ENCODE measurements around the gene MANBA.

MANBA gene

GRCh38 chr4:102600689-102601088 lies 160.1 kb downstream of the MANBA start:
- H3K4me3 ChIP-seq (ENCODE audit: low read length), result no peak overlapping the region
- H3K27me3 ChIP-seq (replicated peaks; ENCODE audit: control insufficient read depth, insufficient read depth, low read length), result no peaks in the 10 kb centered on the region
- no peak for DNase-seq (ENCODE audit: low read depth)
- H3K36me3 ChIP-seq (ENCODE audit: control insufficient read depth, insufficient read depth, low read length, severe bottlenecking), result peaks cover 77% of the 10 kb centered on the region
- H3K9ac ChIP-seq (ENCODE audit: low read length), result no peak overlapping the region
- no peaks in the 10 kb centered on the region for H3K9me3 ChIP-seq (ENCODE audit: control insufficient read depth, low read length)
- H3K4me1 ChIP-seq (ENCODE audit: control insufficient read depth, insufficient read depth, low read length), result no peaks in the 10 kb centered on the region

GRCh38 chr4:102599886-102600285 lies 160.9 kb downstream of the MANBA start:
- Histone ChIP-seq H3K4me1 (ENCODE audit: control insufficient read depth, insufficient read depth, low read length) (no peaks in the 10 kb centered on the region), H3K9me3 (ENCODE audit: control insufficient read depth, low read length) (no peaks in the 10 kb centered on the region), H3K36me3 (ENCODE audit: control insufficient read depth, insufficient read depth, low read length, severe bottlenecking) (peaks cover 85% of the 10 kb centered on the region), H3K27me3 (replicated peaks; ENCODE audit: control insufficient read depth, insufficient read depth, low read length) (no peaks in the 10 kb centered on the region), H3K9ac (ENCODE audit: low read length) (no peak overlapping the region), H3K4me3 (ENCODE audit: low read length) (no peak overlapping the region)
- DNase-seq (ENCODE audit: low read depth), result peak; percentile 22

- Histone ChIP-seq H3K9me3 (ENCODE audit: control insufficient read depth, low read length) (no peaks in the 10 kb centered on the region), H3K4me3 (ENCODE audit: low read length) (no peak overlapping the region), H3K4me1 (ENCODE audit: control insufficient read depth, insufficient read depth, low read length) (no peaks in the 10 kb centered on the region), H3K9ac (ENCODE audit: low read length) (no peak overlapping the region), H3K27me3 (replicated peaks; ENCODE audit: control insufficient read depth, insufficient read depth, low read length) (no peaks in the 10 kb centered on the region), H3K36me3 (ENCODE audit: control insufficient read depth, insufficient read depth, low read length, severe bottlenecking) (peaks cover 87% of the 10 kb centered on the region)
- no peak for DNase-seq (ENCODE audit: low read depth)
These were observed 161.3 kb downstream of the MANBA start for GRCh38 chr4:102599455-102599854.

- H3K36me3 ChIP-seq (ENCODE audit: control insufficient read depth, insufficient read depth, low read length, severe bottlenecking), result peaks cover 85% of the 10 kb centered on the region
These were observed 161.9 kb downstream of the MANBA start for GRCh38 chr4:102598762-102599374.

GRCh38 chr4:102598086-102598761 lies 162.5 kb downstream of the MANBA start:
- no peak overlapping the region for H3K4me3 ChIP-seq (ENCODE audit: low read length)
- no peaks in the 10 kb centered on the region for H3K9me3 ChIP-seq (ENCODE audit: control insufficient read depth, low read length)
- no peak overlapping the region for H3K9ac ChIP-seq (ENCODE audit: low read length)
- H3K27me3 ChIP-seq (replicated peaks; ENCODE audit: control insufficient read depth, insufficient read depth, low read length), result no peaks in the 10 kb centered on the region
- DNase-seq (ENCODE audit: low read depth), result peak; percentile 45
- H3K4me1 ChIP-seq (ENCODE audit: control insufficient read depth, insufficient read depth, low read length), result no peaks in the 10 kb centered on the region
- peaks cover 83% of the 10 kb centered on the region for H3K36me3 ChIP-seq (ENCODE audit: control insufficient read depth, insufficient read depth, low read length, severe bottlenecking)

More at GRCh38 chr4:102598762-102599374, 161.9 kb downstream of the MANBA start:
- no peaks in the 10 kb centered on the region for H3K9me3 ChIP-seq (ENCODE audit: control insufficient read depth, low read length)
- H3K4me3 ChIP-seq (ENCODE audit: low read length), result no peak overlapping the region
- no peak overlapping the region for H3K9ac ChIP-seq (ENCODE audit: low read length)
- peak; percentile 44 for DNase-seq (ENCODE audit: low read depth)
- no peaks in the 10 kb centered on the region for H3K4me1 ChIP-seq (ENCODE audit: control insufficient read depth, insufficient read depth, low read length)
- no peaks in the 10 kb centered on the region for H3K27me3 ChIP-seq (replicated peaks; ENCODE audit: control insufficient read depth, insufficient read depth, low read length)

- no peaks in the 10 kb centered on the region for H3K27me3 ChIP-seq (replicated peaks; ENCODE audit: control insufficient read depth, insufficient read depth, low read length)
- H3K36me3 ChIP-seq (ENCODE audit: control insufficient read depth, insufficient read depth, low read length, severe bottlenecking), result peaks cover 76% of the 10 kb centered on the region
These were observed 164.2 kb downstream of the MANBA start for GRCh38 chr4:102596532-102596931.

GRCh38 chr4:102594000-102594399 lies 166.8 kb downstream of the MANBA start:
- DNase-seq (ENCODE audit: low read depth), result no peak
- peaks cover 78% of the 10 kb centered on the region for H3K36me3 ChIP-seq (ENCODE audit: control insufficient read depth, insufficient read depth, low read length, severe bottlenecking)
- H3K4me3 ChIP-seq (ENCODE audit: low read length), result no peak overlapping the region
- no peaks in the 10 kb centered on the region for H3K4me1 ChIP-seq (ENCODE audit: control insufficient read depth, insufficient read depth, low read length)
- H3K9me3 ChIP-seq (ENCODE audit: control insufficient read depth, low read length), result peaks cover 5% of the 10 kb centered on the region
- no peak overlapping the region for H3K9ac ChIP-seq (ENCODE audit: low read length)
- H3K27me3 ChIP-seq (replicated peaks; ENCODE audit: control insufficient read depth, insufficient read depth, low read length), result no peaks in the 10 kb centered on the region

More at GRCh38 chr4:102596532-102596931, 164.2 kb downstream of the MANBA start:
- H3K4me1 ChIP-seq (ENCODE audit: control insufficient read depth, insufficient read depth, low read length), result no peaks in the 10 kb centered on the region
- H3K9ac ChIP-seq (ENCODE audit: low read length), result no peak overlapping the region
- DNase-seq (ENCODE audit: low read depth), result no peak
- H3K9me3 ChIP-seq (ENCODE audit: control insufficient read depth, low read length), result peaks cover 3% of the 10 kb centered on the region
- H3K4me3 ChIP-seq (ENCODE audit: low read length), result no peak overlapping the region

GRCh38 chr4:102593147-102593546 lies 167.6 kb downstream of the MANBA start:
- Histone ChIP-seq H3K4me3 (ENCODE audit: low read length) (no peak overlapping the region), H3K36me3 (ENCODE audit: control insufficient read depth, insufficient read depth, low read length, severe bottlenecking) (peaks cover 76% of the 10 kb centered on the region), H3K27me3 (replicated peaks; ENCODE audit: control insufficient read depth, insufficient read depth, low read length) (no peaks in the 10 kb centered on the region), H3K9me3 (ENCODE audit: control insufficient read depth, low read length) (peaks cover 5% of the 10 kb centered on the region), H3K4me1 (ENCODE audit: control insufficient read depth, insufficient read depth, low read length) (no peaks in the 10 kb centered on the region), H3K9ac (ENCODE audit: low read length) (no peak overlapping the region)
- no peak for DNase-seq (ENCODE audit: low read depth)

GRCh38 chr4:102592256-102592655 lies 168.5 kb downstream of the MANBA start:
- peaks cover 5% of the 10 kb centered on the region for H3K9me3 ChIP-seq (ENCODE audit: control insufficient read depth, low read length)
- no peaks in the 10 kb centered on the region for H3K4me1 ChIP-seq (ENCODE audit: control insufficient read depth, insufficient read depth, low read length)
- peaks cover 76% of the 10 kb centered on the region for H3K36me3 ChIP-seq (ENCODE audit: control insufficient read depth, insufficient read depth, low read length, severe bottlenecking)
- no peak for DNase-seq (ENCODE audit: low read depth)
- H3K27me3 ChIP-seq (replicated peaks; ENCODE audit: control insufficient read depth, insufficient read depth, low read length), result no peaks in the 10 kb centered on the region
- no peak overlapping the region for H3K9ac ChIP-seq (ENCODE audit: low read length)
- no peak overlapping the region for H3K4me3 ChIP-seq (ENCODE audit: low read length)

GRCh38 chr4:102589743-102590142 lies 171.0 kb downstream of the MANBA start:
- DNase-seq (ENCODE audit: low read depth), result no peak
- Histone ChIP-seq H3K9ac (ENCODE audit: low read length) (no peak overlapping the region), H3K4me1 (ENCODE audit: control insufficient read depth, insufficient read depth, low read length) (no peaks in the 10 kb centered on the region), H3K27me3 (replicated peaks; ENCODE audit: control insufficient read depth, insufficient read depth, low read length) (no peaks in the 10 kb centered on the region), H3K4me3 (ENCODE audit: low read length) (no peak overlapping the region), H3K9me3 (ENCODE audit: control insufficient read depth, low read length) (peaks cover 5% of the 10 kb centered on the region), H3K36me3 (ENCODE audit: control insufficient read depth, insufficient read depth, low read length, severe bottlenecking) (peaks cover 72% of the 10 kb centered on the region)

- H3K36me3 ChIP-seq (ENCODE audit: control insufficient read depth, insufficient read depth, low read length, severe bottlenecking), result peaks cover 88% of the 10 kb centered on the region
- H3K9me3 ChIP-seq (ENCODE audit: control insufficient read depth, low read length), result peaks cover 3% of the 10 kb centered on the region
- no peaks in the 10 kb centered on the region for H3K4me1 ChIP-seq (ENCODE audit: control insufficient read depth, insufficient read depth, low read length)
- H3K9ac ChIP-seq (ENCODE audit: low read length), result no peak overlapping the region
- no peaks in the 10 kb centered on the region for H3K27me3 ChIP-seq (replicated peaks; ENCODE audit: control insufficient read depth, insufficient read depth, low read length)
- no peak for DNase-seq (ENCODE audit: low read depth)
- no peak overlapping the region for H3K4me3 ChIP-seq (ENCODE audit: low read length)
These were observed 174.1 kb downstream of the MANBA start for GRCh38 chr4:102586644-102587021.
